Psoas muscle (tissue), 8 donors: ENCODE measurements around the gene TMEM255B. TPM values are rescaled to one million over a fixed set of nuclear protein-coding genes. Genes with fewer than 3 reads are reported as not detected.

Experiments
- ATAC-seq, 4 donors: fragments of 200-7000 bp; cut with Tn5 transposase; one replicate each; pipeline ENCODE4 v1.9.1; 2020; ENCODE audit warnings: moderate library complexity in 3 of 4, mild to moderate bottlenecking in 2 of 4
- DNase-seq, 2 donors: peaks; one replicate each; pipeline ENCODE4 v3.0.0-alpha.2; 2020
- H3K27ac ChIP-seq: fragments of 200-600 bp; one replicate; pipeline ENCODE4 v1.8.0; 2022
- H3K27me3 ChIP-seq, 3 donors: fragments of 200-600 bp in 1 of 3; one replicate each; pipeline versions ENCODE4 v1.6.1 to v1.8.0; 2013 to 2022; ENCODE audit warnings: low read length in 2 of 3, mild to moderate bottlenecking in 2 of 3, moderate library complexity in 1 of 3; ENCODE audit not compliant: insufficient read depth in 3 of 3
- H3K36me3 ChIP-seq, 2 donors: fragments of 200-600 bp in 1 of 2; one replicate each; pipeline versions ENCODE4 v1.6.1 to v1.8.0; 2013 to 2022; ENCODE audit warnings: low read depth in 1 of 2, mild to moderate bottlenecking in 1 of 2, moderate library complexity in 1 of 2; ENCODE audit not compliant: insufficient read depth in 1 of 2
- H3K4me1 ChIP-seq: fragments of 200-600 bp; one replicate; pipeline ENCODE4 v1.8.0; 2022
- H3K4me3 ChIP-seq: fragments of 200-600 bp; one replicate; pipeline ENCODE4 v1.8.0; 2022; ENCODE audit warnings: mild to moderate bottlenecking
- H3K9me3 ChIP-seq: fragments of 200-600 bp; one replicate; pipeline ENCODE4 v1.8.0; 2022
- CTCF ChIP-seq: fragments of 200-600 bp; IDR thresholded peaks from one replicate; pipeline ENCODE4 v1.8.0; 2022; ENCODE audit warnings: antibody characterized with exemption
- WGBS, 3 donors: extraction: QIAGEN DNeasy Blood & Tissue Kit; methylation state at CpG; one replicate each; pipeline versions ENCODE4 v1.1.6 to v1.1.7; 2013; 5-methylcytosine and 5-hydroxymethylcytosine counted together
- intact Hi-C, 2 donors: fragments of 100-400 bp; cut with DNase I; formaldehyde crosslinking; loops; one replicate each; pipeline versions ENCODE4 v1.11.0 to v1.14.2; 2022
- polyA plus RNA-seq, 3 donors: library from polyadenylated mRNA; stranded (reverse); fragments of 200-250 nt; gene quantifications; one replicate each; pipeline ENCODE4 v1.2.3, GENCODE V29; 2013
- total RNA-seq, 4 donors: library from RNA; stranded (reverse); fragmentation: NEBNext Ultra II Directional in 2 of 4; extraction: Animal tissue kit (Norgen Biotek cat#: 25700) in 2 of 4; gene quantifications; one replicate each; pipeline versions ENCODE4 v1.2.1 to v1.2.4, GENCODE V29; 2021 to 2023
- donor health status: healthy with polysubstance abuse.
- donor health status: DM: no; HTN: no; CAD: no; lungs with moderate emphysema.
- donor health status: Bipolar disorder and iron deficiency.
- donor health status: healthy.
- donor health status: DM: yes; HTN: yes; CAD: no.
- donor health status: DM: no; HTN: no; CAD: no.
- donor health status: DM: no; HTN: no; CAD: no.
- donor health status: DM: yes; HTN: yes; CAD: no.

The TMEM255B gene
- total and polyA plus RNA-seq, 7 donors, result 0.45 to 5.1 (median 2.1) TPM

- H3K27me3 ChIP-seq, result peaks cover 0 to 20% (median 0%) of the 10 kb centered on the region in 3 donors
- no peak overlapping the region for H3K27ac ChIP-seq
- ATAC-seq, result no peak
- no peak for TF ChIP-seq CTCF
- H3K9me3 ChIP-seq, result no peaks in the 10 kb centered on the region
- H3K4me1 ChIP-seq, result no peaks in the 10 kb centered on the region
- H3K36me3 ChIP-seq, result no peaks in the 10 kb centered on the region
- no peak overlapping the region for H3K4me3 ChIP-seq
- intact Hi-C loops, result no loop called here
- no peak for DNase-seq
- WGBS, 3 donors, result 71 to 81% (median 72%) methylated on average over 5 of the region's 5 CpGs
Observed at GRCh38 chr13:113746143-113746525, 12.9 kb upstream of the TMEM255B start.

GRCh38 chr13:113746671-113747070 is 12.4 kb upstream of the TMEM255B start:
- no peak for TF ChIP-seq CTCF
- ATAC-seq (no peak), DNase-seq (no peak)
- H3K27me3 ChIP-seq, result peaks cover 0 to 14% (median 0%) of the 10 kb centered on the region in 3 donors
- H3K36me3 ChIP-seq, result no peaks in the 10 kb centered on the region
- no peaks in the 10 kb centered on the region for H3K4me1 ChIP-seq
- 89 to 91% (median 90%) methylated on average over 12 of the region's 12 CpGs for WGBS, 3 donors
- no peak overlapping the region for H3K4me3 ChIP-seq
- no peaks in the 10 kb centered on the region for H3K9me3 ChIP-seq
- no peak overlapping the region for H3K27ac ChIP-seq
- intact Hi-C loops, result no loop called here

- no peaks in the 10 kb centered on the region for H3K9me3 ChIP-seq
- no peaks in the 10 kb centered on the region for H3K4me1 ChIP-seq
- H3K36me3 ChIP-seq, result no peaks in the 10 kb centered on the region
- intact Hi-C loops, result no loop called here
- ATAC-seq (peak in 2 of 4 donors; percentile 35 to 43), DNase-seq (no peak)
- peaks cover 0 to 8% (median 0%) of the 10 kb centered on the region in 3 donors for H3K27me3 ChIP-seq
- WGBS, 3 donors, result 70 to 80% (median 73%) methylated on average over 25 of the region's 25 CpGs
- H3K27ac ChIP-seq, result no peak overlapping the region
- no peak overlapping the region for H3K4me3 ChIP-seq
- no peak for TF ChIP-seq CTCF
Observed at GRCh38 chr13:113747291-113747833, 11.7 kb upstream of the TMEM255B start.

- intact Hi-C loops, result no loop called here
- H3K36me3 ChIP-seq, result no peaks in the 10 kb centered on the region
- H3K27me3 ChIP-seq, result peaks cover 0 to 6% (median 0%) of the 10 kb centered on the region in 3 donors
- DNase-seq (no peak), ATAC-seq (peak in 3 of 4 donors; percentile 48 to 75 (median 58))
- no peak overlapping the region for H3K4me3 ChIP-seq
- H3K4me1 ChIP-seq, result no peaks in the 10 kb centered on the region
- H3K9me3 ChIP-seq, result no peaks in the 10 kb centered on the region
- no peak overlapping the region for H3K27ac ChIP-seq
- 82 to 83% (median 82%) methylated on average over 25 of the region's 25 CpGs for WGBS, 3 donors
- TF ChIP-seq CTCF, result no peak
Observed at GRCh38 chr13:113748101-113748861, 10.7 kb upstream of the TMEM255B start.
